ENCODE data around the gene PFDN1.

DNA sequence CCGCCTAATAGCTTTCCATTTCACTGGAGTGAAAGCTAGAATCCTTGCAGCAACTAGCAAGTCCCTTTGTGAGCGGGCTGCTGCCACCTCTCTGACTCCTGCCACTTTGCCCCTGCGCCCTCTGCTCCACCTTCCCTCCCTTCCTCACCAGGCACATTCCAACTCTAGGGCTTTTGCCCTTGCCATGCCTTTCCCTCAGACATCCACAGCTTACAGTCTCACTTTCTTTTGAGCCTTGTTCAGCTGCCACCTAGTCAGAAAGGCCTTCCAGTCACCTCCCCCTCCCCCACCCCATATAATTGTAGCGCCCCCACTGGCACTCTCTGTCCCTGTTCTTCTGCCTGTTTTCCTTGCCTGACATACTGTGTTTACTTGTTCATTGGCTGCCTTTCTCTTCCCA lies 96.9 kb downstream of the PFDN1 start:
- TF ChIP-seq, protein P1, sequence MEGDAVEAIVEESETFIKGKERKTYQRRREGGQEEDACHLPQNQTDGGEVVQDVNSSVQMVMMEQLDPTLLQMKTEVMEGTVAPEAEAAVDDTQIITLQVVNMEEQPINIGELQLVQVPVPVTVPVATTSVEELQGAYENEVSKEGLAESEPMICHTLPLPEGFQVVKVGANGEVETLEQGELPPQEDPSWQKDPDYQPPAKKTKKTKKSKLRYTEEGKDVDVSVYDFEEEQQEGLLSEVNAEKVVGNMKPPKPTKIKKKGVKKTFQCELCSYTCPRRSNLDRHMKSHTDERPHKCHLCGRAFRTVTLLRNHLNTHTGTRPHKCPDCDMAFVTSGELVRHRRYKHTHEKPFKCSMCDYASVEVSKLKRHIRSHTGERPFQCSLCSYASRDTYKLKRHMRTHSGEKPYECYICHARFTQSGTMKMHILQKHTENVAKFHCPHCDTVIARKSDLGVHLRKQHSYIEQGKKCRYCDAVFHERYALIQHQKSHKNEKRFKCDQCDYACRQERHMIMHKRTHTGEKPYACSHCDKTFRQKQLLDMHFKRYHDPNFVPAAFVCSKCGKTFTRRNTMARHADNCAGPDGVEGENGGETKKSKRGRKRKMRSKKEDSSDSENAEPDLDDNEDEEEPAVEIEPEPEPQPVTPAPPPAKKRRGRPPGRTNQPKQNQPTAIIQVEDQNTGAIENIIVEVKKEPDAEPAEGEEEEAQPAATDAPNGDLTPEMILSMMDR (IDR thresholded peaks at IDR 0.05), result peak in 4 of 12 donors; percentile 6 to 32 (median 16)
- TF ChIP-seq POLR2A (IDR thresholded peaks at IDR 0.05), result no peak
